Measurements from ENCODE around the gene TRIO.

- TF ChIP-seq EZH2 (IDR thresholded peaks at IDR 0.05; ENCODE audit: low read length) (no peak), CTCF (optimal IDR thresholded peaks at IDR 0.05 in 1 of 3, IDR thresholded peaks at IDR 0.05 in 1 of 3, conservative IDR thresholded peaks at IDR 0.05 in 1 of 3; ENCODE audit: extremely low read depth in 1 of 3, insufficient read depth in 2 of 3, low read length in 3 of 3) (no peak)
These were observed 96.3 kb downstream of the TRIO start for GRCh38 chr5:14239404-14239803.

Data from keratinocyte (primary cell).